CD4-positive, alpha-beta T cell treated with Interferon gamma for 1 hour (primary cell): Measurements from ENCODE around the gene FABP7.

Source experiments
- DNase-seq: peaks from one replicate; pipeline ENCODE4 v3.0.0-alpha.2; 2020

Gene FABP7

DNA sequence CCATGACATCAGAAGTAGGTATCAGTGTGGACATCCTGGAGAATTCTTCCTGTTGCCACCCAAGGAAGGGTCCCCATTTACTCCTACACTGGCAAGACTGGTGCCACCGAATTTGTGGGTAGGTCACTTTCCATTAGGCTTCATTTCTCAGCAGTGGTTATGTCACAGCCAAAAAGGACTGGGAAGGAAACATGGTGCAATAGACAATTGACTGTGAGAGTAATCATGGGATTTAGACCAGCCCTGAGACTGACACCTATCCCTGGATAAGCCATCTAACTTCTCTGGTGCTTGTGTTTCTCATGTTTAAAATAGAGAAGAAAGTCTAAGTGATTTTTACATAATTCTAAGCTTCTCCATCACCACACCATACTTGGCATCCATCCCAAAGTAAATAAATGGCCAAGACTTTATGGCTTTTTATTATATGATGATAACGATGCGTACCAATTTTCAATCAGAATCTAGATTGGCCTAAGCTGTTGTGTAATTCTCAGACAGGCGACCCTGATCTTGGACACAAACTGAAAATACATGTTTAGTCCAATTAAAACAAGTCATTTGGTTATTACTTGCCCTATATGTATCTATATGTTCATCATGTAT lies 19.7 kb downstream of the FABP7 start:
- no peak for DNase-seq

- no peak for DNase-seq
Measured at GRCh38 chr6:122799916-122800686, 20.6 kb downstream of the FABP7 start.

GRCh38 chr6:122800906-122801305 lies 21.4 kb downstream of the FABP7 start:
- no peak for DNase-seq

- no peak for DNase-seq
Measured at GRCh38 chr6:122801397-122801796, 21.9 kb downstream of the FABP7 start.

DNA sequence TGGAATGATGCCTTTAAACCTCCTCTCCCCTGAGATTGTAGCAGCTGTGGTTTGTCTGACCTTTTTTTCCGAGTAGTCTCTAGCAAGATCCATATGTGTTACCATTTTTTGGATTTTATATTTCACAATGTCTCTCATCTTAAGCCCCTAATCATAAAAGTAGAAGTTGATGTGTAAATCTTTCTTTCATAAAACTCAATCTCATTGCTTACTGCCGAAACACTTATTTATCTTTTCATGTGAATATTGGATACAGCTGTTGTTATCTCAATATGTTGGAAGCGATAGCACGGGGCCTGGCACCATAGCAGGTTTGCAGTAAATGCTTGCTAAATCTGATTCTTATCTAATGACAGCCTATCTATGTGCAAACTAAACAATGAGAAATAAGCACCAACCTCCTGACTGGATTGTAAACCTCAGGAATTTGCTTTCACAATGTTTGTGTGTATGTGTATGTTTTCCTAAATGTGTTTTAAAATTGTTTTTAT lies 23.7 kb downstream of the FABP7 start:
- DNase-seq, result no peak

DNA sequence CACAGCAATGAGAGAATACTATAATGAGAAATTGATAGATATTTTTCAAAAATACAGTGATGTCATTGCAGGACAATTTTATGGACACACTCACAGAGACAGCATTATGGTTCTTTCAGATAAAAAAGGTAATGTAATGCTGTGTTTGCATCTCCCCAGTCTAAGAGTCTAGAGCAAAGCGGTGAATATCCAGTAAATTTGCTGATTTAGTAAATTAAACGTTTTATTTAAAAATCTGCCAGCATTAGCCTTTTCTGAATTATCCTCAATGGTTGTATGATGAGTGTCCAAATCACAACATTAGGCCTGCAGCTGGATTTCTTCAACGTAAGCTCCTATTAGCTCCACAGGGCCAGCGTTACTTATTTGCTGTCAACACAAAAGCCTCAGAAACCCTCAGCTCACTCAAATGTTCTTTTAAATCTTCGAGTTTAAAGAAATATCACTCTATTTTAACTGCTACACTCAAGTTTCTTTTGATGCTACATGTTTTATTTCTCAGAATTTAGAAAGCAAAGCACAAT lies 25.5 kb downstream of the FABP7 start:
- no peak for DNase-seq

GRCh38 chr6:122806291-122806690 lies 26.8 kb downstream of the FABP7 start:
- DNase-seq, result no peak

DNA sequence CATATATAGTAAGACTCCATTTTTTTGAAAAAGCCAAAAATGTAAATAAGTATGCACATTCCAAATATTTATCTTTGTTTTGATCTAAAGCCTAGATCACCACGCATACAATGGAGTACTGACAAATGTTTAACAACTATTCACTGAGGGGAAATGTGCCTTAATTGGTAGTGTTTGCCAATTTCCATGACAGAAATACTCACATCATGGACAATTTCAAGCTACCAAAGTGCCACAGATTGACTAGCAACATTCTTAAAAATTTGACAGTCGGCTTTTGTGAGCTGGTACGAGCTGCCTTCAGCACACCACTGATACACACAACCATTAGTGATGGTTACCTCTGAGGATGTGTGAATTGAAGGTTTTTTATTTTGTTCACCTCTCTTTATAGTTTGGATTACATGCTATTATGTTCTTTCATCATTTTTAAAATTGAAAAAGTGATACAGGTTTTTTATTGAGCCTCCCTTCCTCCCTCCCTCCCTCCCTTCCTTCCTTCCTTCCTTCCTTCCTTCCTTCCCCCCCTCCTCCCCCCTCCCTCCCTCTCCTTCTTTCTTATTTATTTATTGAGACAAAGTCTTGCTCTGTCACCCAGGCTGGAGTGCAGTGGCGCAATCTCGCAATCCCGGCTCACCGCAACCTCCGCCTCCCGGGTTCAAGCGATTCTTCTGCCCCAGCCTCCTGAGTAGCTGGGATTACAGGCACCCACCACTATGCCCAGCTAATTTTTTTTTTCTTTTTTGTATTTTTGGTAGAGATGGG lies 28.8 kb downstream of the FABP7 start:
- DNase-seq, result no peak

- no peak for DNase-seq
Measured at GRCh38 chr6:122809001-122809400, 29.5 kb downstream of the FABP7 start.

DNA sequence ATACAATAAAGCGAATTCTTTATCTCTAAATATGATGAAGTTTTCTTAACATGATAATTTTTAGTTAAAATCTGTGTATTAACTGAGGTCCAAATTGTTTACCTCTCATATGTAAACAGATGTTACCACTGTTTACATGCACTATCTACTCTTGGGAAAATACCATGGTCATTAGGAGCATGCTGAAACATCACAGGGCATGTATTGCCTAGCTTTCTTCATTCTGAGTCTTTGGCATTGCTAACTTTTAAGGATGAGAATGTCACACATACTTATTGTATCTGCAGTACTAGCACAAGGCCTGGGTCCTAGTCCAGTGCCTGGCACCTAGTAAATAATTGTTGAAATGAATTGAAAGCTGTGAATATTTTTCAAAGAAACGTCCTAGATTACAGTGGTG lies 30.2 kb downstream of the FABP7 start:
- DNase-seq, result no peak

GRCh38 chr6:122810189-122810588 lies 30.7 kb downstream of the FABP7 start:
- DNase-seq, result no peak

GRCh38 chr6:122817358-122817757 lies 37.8 kb downstream of the FABP7 start:
- DNase-seq, result no peak

GRCh38 chr6:122817766-122818165 lies 38.2 kb downstream of the FABP7 start:
- no peak for DNase-seq

DNA sequence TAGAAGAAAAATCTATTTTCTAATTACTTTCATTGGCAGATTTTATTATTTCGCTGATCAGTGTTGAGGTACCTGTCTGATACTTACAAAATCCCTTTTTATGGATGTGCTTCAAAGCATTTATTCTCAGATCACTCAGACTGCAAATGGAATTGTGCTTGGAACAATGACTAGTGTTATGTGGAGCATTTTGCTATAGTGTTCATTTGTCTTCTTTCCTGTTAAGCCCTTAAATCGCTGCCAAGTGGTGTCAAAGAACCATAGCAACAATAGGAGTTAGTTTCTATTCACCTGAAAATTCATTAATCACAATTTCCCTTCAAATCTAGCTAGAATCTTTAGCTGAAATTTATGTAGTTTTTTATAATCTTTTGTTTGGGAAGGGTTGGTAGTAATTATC lies 39.4 kb downstream of the FABP7 start:
- no peak for DNase-seq

- no peak for DNase-seq
Measured at GRCh38 chr6:122821095-122821494, 41.6 kb downstream of the FABP7 start.

DNA sequence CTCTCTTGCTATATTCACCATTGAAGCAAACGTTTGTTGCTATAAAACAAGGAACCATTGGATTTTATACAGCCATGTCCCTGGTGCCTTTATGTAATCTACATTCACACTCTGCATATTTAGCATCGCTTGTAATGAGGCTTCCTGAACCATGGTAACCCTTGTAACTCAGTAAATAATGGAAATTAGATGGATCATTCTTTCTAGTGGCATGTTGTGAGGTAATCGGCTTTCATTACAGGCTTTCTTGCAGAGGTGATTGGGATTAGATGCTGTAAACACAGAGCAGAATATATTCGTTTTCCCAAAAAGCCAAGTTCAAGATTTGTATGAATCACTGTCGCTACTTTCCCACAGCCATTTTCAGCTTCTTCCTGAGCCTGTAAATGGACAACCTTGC lies 45.6 kb downstream of the FABP7 start:
- no peak for DNase-seq

DNA sequence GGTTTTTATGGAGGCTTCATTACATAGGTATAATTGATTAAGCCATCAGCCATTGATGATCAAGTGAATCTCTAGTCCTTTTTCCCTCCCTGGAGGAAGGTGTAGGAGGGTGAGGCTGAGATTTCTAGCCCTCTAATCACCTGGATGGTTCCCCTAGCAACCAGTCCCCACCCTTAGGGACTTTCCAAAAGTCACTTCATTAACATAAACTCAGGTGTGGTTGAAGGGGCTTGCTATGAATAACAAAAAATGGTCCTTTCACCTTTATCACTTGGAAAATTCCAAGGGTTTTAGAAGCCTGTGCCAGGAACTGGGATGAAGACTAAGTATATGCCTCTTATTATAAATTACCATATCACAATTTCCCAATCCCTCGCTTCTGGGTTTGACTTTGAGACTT lies 49.9 kb downstream of the FABP7 start:
- no peak for DNase-seq

DNA sequence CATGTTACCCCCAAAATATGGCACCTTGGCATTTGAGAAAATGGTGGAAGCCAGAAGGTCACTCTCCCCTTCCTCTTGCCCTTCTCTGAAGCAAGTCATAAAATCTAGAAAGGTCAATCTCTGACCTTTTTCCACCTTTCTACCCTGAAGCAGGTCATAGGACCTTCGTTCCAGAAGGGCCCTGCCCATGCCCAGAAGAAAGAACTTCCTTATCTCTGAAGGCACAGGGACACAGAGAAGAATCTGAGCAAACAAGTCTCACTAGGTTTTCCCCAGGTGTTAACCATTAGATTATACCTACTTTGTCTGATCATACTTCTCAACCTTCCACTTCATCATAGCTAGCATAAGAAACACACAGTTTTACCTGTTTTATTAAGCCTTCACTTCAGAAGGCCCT lies 52.0 kb downstream of the FABP7 start:
- no peak for DNase-seq

- DNase-seq, result no peak
Measured at GRCh38 chr6:122832459-122832858, 52.9 kb downstream of the FABP7 start.

GRCh38 chr6:122833021-122833491 lies 53.5 kb downstream of the FABP7 start:
- no peak for DNase-seq
